Stimulated activated memory B cell treated with anti-CD40 and anti-IgM and Interleukin-4, amounts not matched to agents 10 μg/mL and 1 μg/mL and 100 μg/mL, for 72 hours (primary cell): Measurements from ENCODE around the gene GIPC1.

Experiments
- ATAC-seq: fragments of 150-1000 bp; cut with Tn5 transposase; 2 replicates; pipeline ENCODE4 v1.10.0; 2021
- H3K27ac Mint-ChIP-seq: one replicate; pipeline ENCODE4 v1.8.0; 2022; ENCODE audit warnings: mild to moderate bottlenecking, mixed read lengths
- H3K27me3 Mint-ChIP-seq: one replicate; pipeline ENCODE4 v1.8.0; 2022; ENCODE audit warnings: mixed read lengths
- H3K36me3 Mint-ChIP-seq: one replicate; pipeline ENCODE4 v1.8.0; 2022; ENCODE audit warnings: mixed read lengths
- H3K4me1 Mint-ChIP-seq: one replicate; pipeline ENCODE4 v1.8.0; 2022; ENCODE audit warnings: mixed read lengths
- H3K4me3 Mint-ChIP-seq: one replicate; pipeline ENCODE4 v1.8.0; 2022; ENCODE audit warnings: mild to moderate bottlenecking, moderate library complexity, mixed read lengths
- H3K9me3 Mint-ChIP-seq: one replicate; pipeline ENCODE4 v1.8.0; 2022; ENCODE audit warnings: mixed read lengths

The GIPC1 gene

GRCh38 chr19:14446336-14447036 is 49.4 kb downstream of the GIPC1 start:
- no peak for ATAC-seq
- H3K36me3 Mint-ChIP-seq = peaks cover 61% of the 10 kb centered on the region
- H3K27me3 Mint-ChIP-seq = no peaks in the 10 kb centered on the region
- H3K4me3 Mint-ChIP-seq = no peak overlapping the region
- no peak overlapping the region for H3K27ac Mint-ChIP-seq
- peaks cover 29% of the 10 kb centered on the region for H3K4me1 Mint-ChIP-seq
- H3K9me3 Mint-ChIP-seq = peaks cover 3% of the 10 kb centered on the region

- Mint-ChIP-seq H3K9me3 (no peaks in the 10 kb centered on the region), H3K27ac (no peak overlapping the region), H3K4me1 (peaks cover 34% of the 10 kb centered on the region), H3K27me3 (no peaks in the 10 kb centered on the region), H3K4me3 (no peak overlapping the region), H3K36me3 (peaks cover 34% of the 10 kb centered on the region)
- ATAC-seq = no peak
Observed at GRCh38 chr19:14443632-14444216, 52.2 kb downstream of the GIPC1 start.

DNA sequence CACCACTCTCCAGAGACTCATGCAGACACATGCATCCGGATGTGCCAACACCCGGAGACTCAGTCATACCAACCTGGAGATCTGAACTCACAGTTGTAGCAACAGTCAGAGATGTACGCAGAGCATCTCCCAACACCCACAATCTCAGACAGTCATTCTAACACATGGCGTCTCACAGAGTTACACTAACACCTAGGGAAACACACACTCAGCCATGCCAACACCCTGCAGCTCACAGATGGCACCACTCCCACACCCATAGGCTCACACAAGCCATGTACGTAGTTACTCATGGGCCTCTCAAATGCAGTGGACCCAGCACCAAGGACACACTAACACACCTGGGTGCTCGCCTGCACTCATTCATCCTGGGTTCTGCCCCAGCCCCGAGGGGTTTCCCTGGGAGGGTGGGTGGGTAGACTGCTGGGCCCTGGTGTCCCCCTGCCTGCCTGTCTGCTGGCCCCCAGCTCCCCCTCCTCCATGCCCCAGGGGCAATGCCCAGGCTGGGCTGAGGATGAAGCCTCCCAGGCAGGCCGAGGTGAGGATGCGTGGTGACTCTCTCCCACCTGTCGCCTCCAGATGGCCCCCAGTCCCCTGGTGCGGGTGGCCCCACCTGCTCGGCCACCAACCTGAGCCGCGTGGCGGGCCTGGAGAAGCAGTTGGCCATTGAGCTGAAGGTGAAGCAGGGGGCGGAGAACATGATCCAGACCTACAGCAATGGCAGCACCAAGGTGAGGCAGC is 52.9 kb downstream of the GIPC1 start:
- H3K36me3 Mint-ChIP-seq = peaks cover 29% of the 10 kb centered on the region
- H3K27ac Mint-ChIP-seq = no peak overlapping the region
- no peaks in the 10 kb centered on the region for H3K27me3 Mint-ChIP-seq
- H3K4me1 Mint-ChIP-seq = peaks cover 34% of the 10 kb centered on the region
- ATAC-seq = no peak
- no peaks in the 10 kb centered on the region for H3K9me3 Mint-ChIP-seq
- H3K4me3 Mint-ChIP-seq = no peak overlapping the region

- Mint-ChIP-seq H3K4me1 (peaks cover 34% of the 10 kb centered on the region), H3K4me3 (peak overlapping the region; percentile 4), H3K27ac (peak overlapping the region; percentile 89), H3K36me3 (peaks cover 23% of the 10 kb centered on the region), H3K9me3 (no peaks in the 10 kb centered on the region), H3K27me3 (no peaks in the 10 kb centered on the region)
- ATAC-seq = no peak
Observed at GRCh38 chr19:14441041-14441938, 54.6 kb downstream of the GIPC1 start.

- H3K27ac Mint-ChIP-seq = peak overlapping the region; percentile 89
- peaks cover 20% of the 10 kb centered on the region for H3K36me3 Mint-ChIP-seq
- H3K27me3 Mint-ChIP-seq = no peaks in the 10 kb centered on the region
- peak overlapping the region; percentile 84 for H3K4me3 Mint-ChIP-seq
- peak; percentile 98 for ATAC-seq
- no peaks in the 10 kb centered on the region for H3K9me3 Mint-ChIP-seq
- H3K4me1 Mint-ChIP-seq = peaks cover 39% of the 10 kb centered on the region
Observed at GRCh38 chr19:14440049-14440448, 55.9 kb downstream of the GIPC1 start.

DNA sequence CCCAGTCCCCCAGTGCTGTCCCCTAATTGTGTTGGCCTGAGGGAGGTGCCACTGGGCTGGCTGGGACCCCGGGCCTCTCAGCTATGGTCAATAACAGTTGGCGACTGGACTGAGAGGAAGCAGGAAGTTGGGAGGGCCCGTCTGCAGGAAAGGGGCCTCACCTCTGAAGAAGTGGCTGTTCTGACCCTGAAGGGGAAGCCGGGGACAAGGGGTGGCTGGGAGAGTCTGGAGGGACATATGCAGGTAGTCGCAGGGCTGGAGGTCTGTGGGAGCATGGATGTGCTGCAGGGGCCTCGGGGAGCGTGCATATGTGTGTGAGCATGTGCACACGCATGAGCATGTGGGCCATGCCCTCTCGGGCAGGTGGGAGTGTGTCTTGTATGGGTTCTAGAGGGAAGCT is 56.9 kb downstream of the GIPC1 start:
- peak overlapping the region; percentile 38 for H3K4me3 Mint-ChIP-seq
- H3K36me3 Mint-ChIP-seq = peaks cover 11% of the 10 kb centered on the region
- peaks cover 40% of the 10 kb centered on the region for H3K4me1 Mint-ChIP-seq
- H3K27ac Mint-ChIP-seq = peak overlapping the region; percentile 89
- no peak for ATAC-seq
- no peaks in the 10 kb centered on the region for H3K27me3 Mint-ChIP-seq
- H3K9me3 Mint-ChIP-seq = no peaks in the 10 kb centered on the region

- Mint-ChIP-seq H3K9me3 (no peaks in the 10 kb centered on the region), H3K4me1 (peaks cover 40% of the 10 kb centered on the region), H3K4me3 (no peak overlapping the region), H3K27ac (no peak overlapping the region), H3K27me3 (no peaks in the 10 kb centered on the region), H3K36me3 (peaks cover 2% of the 10 kb centered on the region)
- no peak for ATAC-seq
Observed at GRCh38 chr19:14437578-14438140, 58.3 kb downstream of the GIPC1 start.

DNA sequence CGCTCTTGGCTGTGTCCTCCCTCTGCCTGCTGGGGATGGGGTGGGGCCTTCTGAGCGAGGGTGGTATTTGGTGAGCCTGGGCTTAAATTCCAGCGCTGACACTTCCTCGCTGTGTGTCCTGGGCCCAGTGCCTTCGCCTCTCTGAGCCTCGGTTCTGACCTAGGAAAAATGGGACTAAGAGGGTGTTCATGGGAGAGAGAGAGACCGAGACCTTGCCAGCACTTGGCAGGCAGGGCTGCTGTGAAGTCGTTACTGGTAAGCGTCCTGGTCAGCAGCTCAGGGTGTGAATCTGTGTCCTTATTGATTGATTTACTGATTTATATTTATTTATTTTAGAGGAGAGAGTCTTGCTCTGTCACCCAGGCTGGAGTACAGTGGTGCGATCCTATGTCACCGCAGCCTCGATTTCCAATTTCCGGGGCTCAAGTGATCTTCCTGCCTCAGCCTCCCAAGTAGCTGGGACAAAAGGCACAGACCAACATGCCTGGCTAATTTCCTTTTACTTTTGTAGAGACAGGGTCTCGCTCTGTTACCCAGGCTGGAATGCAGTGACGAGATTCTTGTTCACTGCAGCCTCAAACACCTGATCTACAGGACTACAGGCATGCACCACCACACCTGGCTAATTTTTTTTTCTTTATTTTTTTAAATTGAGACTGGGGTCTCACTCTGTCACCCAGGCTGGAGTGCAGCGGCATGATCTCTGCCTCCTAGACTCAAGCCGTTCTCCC is 60.4 kb downstream of the GIPC1 start:
- Mint-ChIP-seq H3K27ac (peak overlapping the region; percentile 65), H3K9me3 (no peaks in the 10 kb centered on the region), H3K27me3 (no peaks in the 10 kb centered on the region), H3K36me3 (no peaks in the 10 kb centered on the region), H3K4me1 (peaks cover 57% of the 10 kb centered on the region), H3K4me3 (peak overlapping the region; percentile 34)
- ATAC-seq = no peak

DNA sequence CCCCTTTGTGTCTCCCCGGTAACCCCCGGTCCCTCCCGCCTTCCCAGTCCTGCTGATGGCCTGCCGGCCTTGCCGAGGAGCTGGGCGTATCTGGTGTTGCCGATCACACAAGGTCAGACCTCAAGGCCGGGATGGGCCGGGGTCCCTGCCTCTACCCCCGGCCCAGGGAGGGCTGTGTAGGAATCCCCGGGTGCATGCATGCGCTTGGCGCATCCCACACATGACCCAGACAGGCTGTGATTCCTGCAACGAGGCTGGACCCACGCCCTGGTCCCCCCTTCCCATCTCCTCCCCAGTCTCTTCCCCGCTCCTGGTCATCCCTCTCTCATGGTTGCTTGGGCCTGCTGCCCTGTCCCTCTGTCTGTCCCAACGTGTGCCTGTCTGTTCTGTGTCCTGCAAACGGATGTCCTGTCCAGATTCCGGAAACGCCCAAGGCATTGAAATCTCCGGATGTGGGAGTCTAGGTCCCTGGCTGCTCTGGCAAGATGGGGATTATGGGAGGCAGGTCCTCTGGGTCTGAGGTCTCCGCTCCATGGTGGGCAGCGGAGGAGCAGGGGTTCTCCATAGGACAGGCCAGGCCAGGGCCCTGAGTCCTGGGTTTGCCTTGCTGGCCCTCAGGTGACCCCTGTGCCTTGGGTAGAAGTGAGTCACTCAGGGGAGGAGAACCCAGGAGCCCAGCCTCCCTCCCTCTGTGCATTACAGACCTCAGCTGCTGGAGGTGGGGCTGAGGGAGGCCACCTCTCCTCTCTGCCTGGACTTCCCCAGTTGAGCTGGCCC is 61.2 kb downstream of the GIPC1 start:
- Mint-ChIP-seq H3K36me3 (no peaks in the 10 kb centered on the region), H3K27ac (peak overlapping the region; percentile 65), H3K27me3 (no peaks in the 10 kb centered on the region), H3K4me1 (peaks cover 52% of the 10 kb centered on the region), H3K9me3 (no peaks in the 10 kb centered on the region), H3K4me3 (peak overlapping the region; percentile 82)
- no peak for ATAC-seq

DNA sequence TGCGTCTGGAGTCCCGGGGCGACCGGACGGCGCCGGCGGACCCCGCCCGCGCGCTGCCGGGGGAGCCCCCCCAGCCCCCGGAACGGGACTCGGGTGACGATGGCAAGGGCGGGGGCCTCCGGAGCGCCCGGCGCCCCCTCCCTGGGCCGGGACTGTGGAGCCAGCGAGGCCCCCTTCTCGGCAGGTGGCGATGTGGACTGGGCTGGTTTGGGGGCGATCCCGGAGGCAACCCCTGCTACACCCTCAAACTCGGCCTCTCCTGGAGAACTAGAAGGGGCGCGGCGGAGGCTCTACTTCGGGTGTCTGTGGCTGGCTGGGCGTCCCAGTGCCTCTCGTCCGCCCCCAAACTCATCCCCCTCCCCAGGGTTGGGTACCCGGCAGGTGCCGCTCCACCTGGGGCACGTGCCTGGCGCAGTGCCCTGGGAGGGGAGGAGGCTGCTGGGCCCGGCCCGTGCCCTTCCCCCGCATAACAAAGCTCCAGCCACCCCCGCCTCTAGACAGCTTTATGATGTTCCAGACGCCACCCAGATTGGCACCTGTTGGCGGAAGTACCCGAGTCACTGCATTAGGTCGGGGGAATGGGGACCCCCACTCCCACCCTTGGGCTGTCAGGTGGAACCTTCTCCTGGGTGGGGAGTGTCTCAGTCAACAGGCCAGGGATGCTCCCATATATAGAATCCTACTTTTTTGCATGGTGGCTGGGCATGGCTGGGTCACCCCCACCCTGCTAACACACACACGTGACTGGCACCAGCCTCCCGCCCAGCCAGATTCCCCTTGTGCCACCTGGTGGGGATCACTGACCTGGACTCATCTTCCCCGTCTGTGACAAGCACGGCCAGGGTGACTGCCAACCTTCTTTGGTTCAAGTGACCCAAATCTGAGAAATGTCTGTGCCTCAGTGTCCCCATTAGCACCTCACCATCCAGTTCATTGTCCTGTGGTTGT is 62.1 kb downstream of the GIPC1 start:
- no peaks in the 10 kb centered on the region for H3K36me3 Mint-ChIP-seq

GRCh38 chr19:14432791-14433553 is 63.0 kb downstream of the GIPC1 start, which contains the start of gene PKN1:
Gene PKN1 (plus strand): TSS chr19:14433306. CDS start chr19:14433522, 216 bp downstream.
- H3K4me3 Mint-ChIP-seq = peak within 1 kb of the TSS; percentile 93
- H3K27ac Mint-ChIP-seq = peak within 1 kb of the TSS; percentile 80
- H3K36me3 Mint-ChIP-seq = no peaks in the 10 kb centered on the region
- ATAC-seq = peak; percentile 79
- no peaks in the 10 kb centered on the region for H3K27me3 Mint-ChIP-seq
- no peaks in the 10 kb centered on the region for H3K9me3 Mint-ChIP-seq
- peaks cover 42% of the 10 kb centered on the region for H3K4me1 Mint-ChIP-seq

More for the DNA sequence above, 62.1 kb downstream of the GIPC1 start:
- H3K4me1 Mint-ChIP-seq = peaks cover 43% of the 10 kb centered on the region
- ATAC-seq = peak; percentile 74
- H3K27me3 Mint-ChIP-seq = no peaks in the 10 kb centered on the region
- H3K27ac Mint-ChIP-seq = peak overlapping the region; percentile 65
- H3K9me3 Mint-ChIP-seq = no peaks in the 10 kb centered on the region
- H3K4me3 Mint-ChIP-seq = peak overlapping the region; percentile 82

- ATAC-seq = no peak
- Mint-ChIP-seq H3K9me3 (no peaks in the 10 kb centered on the region), H3K4me1 (peaks cover 42% of the 10 kb centered on the region), H3K27me3 (no peaks in the 10 kb centered on the region), H3K27ac (peak overlapping the region; percentile 80), H3K4me3 (no peak overlapping the region), H3K36me3 (no peaks in the 10 kb centered on the region)
Observed at GRCh38 chr19:14430712-14431111, 65.2 kb downstream of the GIPC1 start.
